ENCODE measurements around the gene PSAPL1. TPM values are rescaled to one million over a fixed set of nuclear protein-coding genes. Genes with fewer than 3 reads are reported as not detected.

The PSAPL1 gene
- total and polyA plus RNA-seq, 8 donors: 0.03 to 37.5 (median 5.7) TPM; not detected in 2

DNA sequence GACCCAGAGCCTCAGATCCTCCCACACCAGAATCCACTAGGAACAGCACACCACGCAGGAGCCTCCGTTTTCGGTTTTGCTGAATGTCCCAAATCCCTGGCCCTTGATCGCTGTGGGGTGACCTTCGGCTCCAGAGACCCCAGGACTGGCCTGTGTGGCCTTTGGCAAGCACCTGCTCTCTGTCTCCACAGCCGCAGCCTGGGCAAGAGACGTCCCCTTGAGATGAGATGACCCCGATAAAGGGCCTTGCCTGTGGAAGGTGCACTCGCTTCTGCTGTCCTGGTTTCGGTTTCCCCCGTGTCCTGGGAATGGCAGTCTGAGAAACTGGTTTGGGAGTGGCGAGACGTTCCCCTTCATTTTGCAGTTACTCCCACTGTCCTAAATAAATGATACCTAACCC is 9.6 kb downstream of the PSAPL1 start:
- H3K4me3 ChIP-seq: no peak overlapping the region
- no peaks in the 10 kb centered on the region for H3K27me3 ChIP-seq
- 86 to 92% (median 87%) methylated on average over 13 of the region's 13 CpGs for WGBS, 5 donors
- no peaks in the 10 kb centered on the region for H3K36me3 ChIP-seq
- DNase-seq: peak in 1 of 2 donors; percentile 22
- H3K4me1 ChIP-seq: no peaks in the 10 kb centered on the region
- H3K27ac ChIP-seq: no peak overlapping the region
- TF ChIP-seq, protein P1, sequence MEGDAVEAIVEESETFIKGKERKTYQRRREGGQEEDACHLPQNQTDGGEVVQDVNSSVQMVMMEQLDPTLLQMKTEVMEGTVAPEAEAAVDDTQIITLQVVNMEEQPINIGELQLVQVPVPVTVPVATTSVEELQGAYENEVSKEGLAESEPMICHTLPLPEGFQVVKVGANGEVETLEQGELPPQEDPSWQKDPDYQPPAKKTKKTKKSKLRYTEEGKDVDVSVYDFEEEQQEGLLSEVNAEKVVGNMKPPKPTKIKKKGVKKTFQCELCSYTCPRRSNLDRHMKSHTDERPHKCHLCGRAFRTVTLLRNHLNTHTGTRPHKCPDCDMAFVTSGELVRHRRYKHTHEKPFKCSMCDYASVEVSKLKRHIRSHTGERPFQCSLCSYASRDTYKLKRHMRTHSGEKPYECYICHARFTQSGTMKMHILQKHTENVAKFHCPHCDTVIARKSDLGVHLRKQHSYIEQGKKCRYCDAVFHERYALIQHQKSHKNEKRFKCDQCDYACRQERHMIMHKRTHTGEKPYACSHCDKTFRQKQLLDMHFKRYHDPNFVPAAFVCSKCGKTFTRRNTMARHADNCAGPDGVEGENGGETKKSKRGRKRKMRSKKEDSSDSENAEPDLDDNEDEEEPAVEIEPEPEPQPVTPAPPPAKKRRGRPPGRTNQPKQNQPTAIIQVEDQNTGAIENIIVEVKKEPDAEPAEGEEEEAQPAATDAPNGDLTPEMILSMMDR (IDR thresholded peaks at IDR 0.05): no peak
- TF ChIP-seq POLR2AphosphoS5 (IDR thresholded peaks at IDR 0.05): no peak
- no peak for TF ChIP-seq POLR2A (IDR thresholded peaks at IDR 0.05)
- TF ChIP-seq EP300 (IDR thresholded peaks at IDR 0.05): no peak
- intact Hi-C loops (cut with DNase I; ENCODE audit: low total_unique reads): no loop called here
- H3K9me3 ChIP-seq: no peaks in the 10 kb centered on the region

- DNase-seq: peak in 1 of 2 donors; percentile 19
Observed at GRCh38 chr4:7424553-7425111, 10.1 kb downstream of the PSAPL1 start.

DNA sequence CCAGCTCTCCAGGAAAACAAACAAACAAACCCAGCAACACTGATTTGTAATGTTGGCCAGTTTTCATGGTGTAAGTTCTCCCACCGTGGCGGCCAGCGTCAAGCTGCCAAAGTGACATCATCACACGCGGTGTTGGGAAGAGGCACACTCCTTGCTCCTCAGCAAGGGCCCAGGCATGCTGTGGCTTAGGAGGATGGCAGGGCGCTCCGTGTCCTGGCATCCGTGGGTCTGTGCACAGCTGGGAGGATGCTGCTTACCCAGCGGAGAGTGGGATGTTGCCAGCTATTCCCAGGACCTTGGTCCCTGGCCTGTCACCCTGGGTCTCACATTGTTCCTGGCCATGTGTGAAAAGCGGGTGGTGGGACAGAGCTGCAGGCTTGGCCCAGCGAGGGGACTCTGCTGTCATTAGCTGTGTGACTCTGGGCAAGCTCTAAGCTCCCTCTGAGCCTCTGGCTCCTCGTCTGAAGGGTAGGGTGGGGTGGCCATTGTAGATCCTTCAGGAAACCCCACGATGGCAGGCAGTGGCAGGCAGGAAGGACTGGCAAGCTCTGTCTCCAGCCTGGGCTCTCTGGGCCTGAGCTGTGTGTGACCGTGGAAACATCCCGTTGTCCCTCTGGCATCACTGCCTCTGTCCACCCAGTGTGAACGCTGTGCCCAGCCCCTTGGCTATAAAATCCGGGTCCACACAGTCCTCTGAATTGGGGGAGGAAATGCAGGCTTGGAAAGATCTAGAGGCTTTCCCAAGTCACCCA is 10.8 kb downstream of the PSAPL1 start:
- H3K4me1 ChIP-seq: no peaks in the 10 kb centered on the region
- intact Hi-C loops (cut with DNase I; ENCODE audit: low total_unique reads): no loop called here
- no peak overlapping the region for H3K4me3 ChIP-seq
- 69 to 82% (median 79%) methylated on average over 7 to 17 of the region's 17 CpGs for WGBS, 5 donors
- H3K36me3 ChIP-seq: no peaks in the 10 kb centered on the region
- H3K9me3 ChIP-seq: no peaks in the 10 kb centered on the region
- TF ChIP-seq POLR2A (IDR thresholded peaks at IDR 0.05) (no peak), EP300 (IDR thresholded peaks at IDR 0.05) (no peak), POLR2AphosphoS5 (IDR thresholded peaks at IDR 0.05) (no peak)
- TF ChIP-seq, protein P1 (IDR thresholded peaks at IDR 0.05): no peak
- H3K27ac ChIP-seq: no peak overlapping the region
- peak in 1 of 2 donors; percentile 14 for DNase-seq
- no peaks in the 10 kb centered on the region for H3K27me3 ChIP-seq

More at GRCh38 chr4:7424553-7425111, 10.1 kb downstream of the PSAPL1 start:
- H3K4me1 ChIP-seq: no peaks in the 10 kb centered on the region
- no peaks in the 10 kb centered on the region for H3K36me3 ChIP-seq
- H3K27me3 ChIP-seq: no peaks in the 10 kb centered on the region
- no peaks in the 10 kb centered on the region for H3K9me3 ChIP-seq
- H3K4me3 ChIP-seq: no peak overlapping the region
- TF ChIP-seq POLR2AphosphoS5 (IDR thresholded peaks at IDR 0.05) (no peak), POLR2A (IDR thresholded peaks at IDR 0.05) (no peak), EP300 (IDR thresholded peaks at IDR 0.05) (no peak)
- TF ChIP-seq, protein P1 (IDR thresholded peaks at IDR 0.05): no peak
- H3K27ac ChIP-seq: no peak overlapping the region
- WGBS, 5 donors: 77 to 99% (median 86%) methylated on average over 10 to 18 of the region's 18 CpGs
- intact Hi-C loops (cut with DNase I; ENCODE audit: low total_unique reads): no loop called here

- 63 to 78% (median 76%) methylated on average over 1 to 5 of the region's 5 CpGs for WGBS, 5 donors
- Histone ChIP-seq H3K9me3 (peaks cover 0 to 4% (median 0%) of the 10 kb centered on the region in 4 donors), H3K27me3 (no peaks in the 10 kb centered on the region), H3K36me3 (no peaks in the 10 kb centered on the region), H3K27ac (no peak overlapping the region), H3K4me3 (no peak overlapping the region), H3K4me1 (no peaks in the 10 kb centered on the region)
- TF ChIP-seq, protein P1 (IDR thresholded peaks at IDR 0.05): no peak
- TF ChIP-seq EP300 (IDR thresholded peaks at IDR 0.05) (no peak), POLR2AphosphoS5 (IDR thresholded peaks at IDR 0.05) (no peak), POLR2A (IDR thresholded peaks at IDR 0.05) (no peak)
- intact Hi-C loops (cut with DNase I; ENCODE audit: low total_unique reads): no loop called here
- DNase-seq: peak in 1 of 2 donors; percentile 16
Observed at GRCh38 chr4:7423391-7423790, 11.3 kb downstream of the PSAPL1 start.
